OCI-M1 (cell line): ENCODE measurements around the gene SLC38A7.
A peak's percentile ranks its signal among the peaks of the same experiment; 100 is the strongest.

ENCODE experiments used
- DNase-seq: peaks from one replicate; lab custom pipeline; 2025; lab: John Stamatoyannopoulos, UW

SLC38A7 gene

DNA sequence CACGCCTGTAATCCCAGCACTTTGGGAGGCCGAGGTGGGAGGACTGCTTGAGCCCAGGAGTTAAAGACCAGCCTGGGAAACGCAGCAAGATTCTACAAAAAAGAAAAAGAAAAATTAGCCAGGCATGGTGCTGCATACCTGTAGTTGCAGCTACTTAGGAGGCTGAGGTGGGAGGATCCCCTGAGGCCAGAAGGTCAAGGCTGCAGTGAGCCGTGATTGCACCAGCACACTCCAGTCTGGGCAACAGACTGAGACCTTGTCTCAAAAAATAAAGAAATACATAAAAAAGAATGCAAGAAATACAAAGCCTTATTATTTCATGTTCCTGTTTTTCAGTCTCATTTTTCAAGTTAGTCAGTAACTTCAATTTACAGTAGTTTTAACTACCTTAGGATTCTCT is 49.1 kb downstream of the SLC38A7 start:
- no peak for DNase-seq

DNA sequence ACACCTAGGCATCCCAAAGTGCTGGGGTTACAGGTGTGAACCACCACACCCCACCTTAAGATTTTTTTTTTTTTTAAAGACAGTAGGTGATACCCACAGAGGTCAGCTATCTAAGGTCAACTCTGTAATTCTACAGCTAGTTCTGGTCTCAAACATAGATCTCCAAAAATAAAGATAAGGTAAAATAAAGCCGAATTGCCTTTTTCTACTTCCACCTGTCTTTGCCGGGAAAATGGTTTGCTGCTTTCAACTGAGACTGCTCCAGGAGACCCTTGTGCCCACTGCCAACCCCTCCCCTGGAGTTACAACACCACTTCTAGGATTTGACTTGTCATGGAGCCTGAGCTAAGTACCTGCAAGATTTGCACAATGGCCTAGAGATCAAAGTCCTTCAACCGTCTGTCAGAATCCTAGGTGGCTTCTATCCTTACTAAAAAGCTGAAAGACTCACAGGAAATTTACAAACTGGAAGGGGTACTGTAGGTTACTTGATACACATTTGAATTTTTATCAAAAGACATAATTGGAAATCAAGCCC is 50.2 kb downstream of the SLC38A7 start:
- DNase-seq: no peak

DNA sequence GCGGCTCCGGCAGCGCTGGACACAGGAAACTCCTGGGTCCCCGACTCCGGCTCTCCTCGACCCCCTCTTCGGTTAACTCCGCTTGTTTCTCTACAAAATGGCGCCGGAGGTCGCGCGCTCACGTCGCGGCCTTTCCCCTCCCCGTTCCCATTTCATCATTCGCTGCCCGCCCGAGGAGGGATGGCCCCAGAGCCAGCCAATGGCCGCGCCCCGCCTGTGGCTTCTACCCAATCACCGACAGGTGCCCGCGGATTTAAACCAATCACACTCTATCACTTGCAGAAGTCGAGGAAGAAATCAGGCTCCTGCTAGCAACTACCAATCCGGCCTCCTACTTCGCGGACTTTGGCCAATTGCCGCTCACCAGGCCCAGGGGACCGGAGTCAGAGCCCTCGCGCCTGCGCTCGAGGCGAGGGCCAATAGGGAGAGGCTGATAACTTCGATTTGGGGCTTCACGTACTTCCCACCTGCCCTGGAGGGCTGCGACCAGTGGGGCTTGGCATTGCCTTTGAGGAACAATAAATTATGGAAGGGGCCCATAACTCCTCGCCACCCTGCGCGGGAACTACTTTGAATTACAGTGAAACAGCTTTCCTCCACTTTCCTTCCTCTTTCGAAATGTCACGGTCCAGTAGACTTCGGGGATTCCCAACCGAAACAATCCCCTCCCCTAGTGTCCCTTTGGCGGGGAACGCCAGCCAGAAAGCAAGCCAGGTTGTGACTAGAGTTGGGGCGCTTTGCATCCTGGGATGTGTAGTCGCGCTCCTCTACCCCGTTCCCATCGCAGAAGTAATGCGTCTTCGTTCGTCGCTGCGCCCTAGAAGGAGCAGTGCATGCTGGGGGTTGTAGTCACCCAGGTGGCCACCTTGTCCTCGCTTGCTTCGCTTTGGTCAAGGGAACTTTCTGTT is 54.6 kb downstream of the SLC38A7 start, which contains the start of gene CNOT1:
CNOT1 (minus strand) TSS at position 94 of the 908 bp plus-strand sequence. CDS start 30,489 bp downstream, outside the sequence.
- peak; percentile 97 for DNase-seq

DNA sequence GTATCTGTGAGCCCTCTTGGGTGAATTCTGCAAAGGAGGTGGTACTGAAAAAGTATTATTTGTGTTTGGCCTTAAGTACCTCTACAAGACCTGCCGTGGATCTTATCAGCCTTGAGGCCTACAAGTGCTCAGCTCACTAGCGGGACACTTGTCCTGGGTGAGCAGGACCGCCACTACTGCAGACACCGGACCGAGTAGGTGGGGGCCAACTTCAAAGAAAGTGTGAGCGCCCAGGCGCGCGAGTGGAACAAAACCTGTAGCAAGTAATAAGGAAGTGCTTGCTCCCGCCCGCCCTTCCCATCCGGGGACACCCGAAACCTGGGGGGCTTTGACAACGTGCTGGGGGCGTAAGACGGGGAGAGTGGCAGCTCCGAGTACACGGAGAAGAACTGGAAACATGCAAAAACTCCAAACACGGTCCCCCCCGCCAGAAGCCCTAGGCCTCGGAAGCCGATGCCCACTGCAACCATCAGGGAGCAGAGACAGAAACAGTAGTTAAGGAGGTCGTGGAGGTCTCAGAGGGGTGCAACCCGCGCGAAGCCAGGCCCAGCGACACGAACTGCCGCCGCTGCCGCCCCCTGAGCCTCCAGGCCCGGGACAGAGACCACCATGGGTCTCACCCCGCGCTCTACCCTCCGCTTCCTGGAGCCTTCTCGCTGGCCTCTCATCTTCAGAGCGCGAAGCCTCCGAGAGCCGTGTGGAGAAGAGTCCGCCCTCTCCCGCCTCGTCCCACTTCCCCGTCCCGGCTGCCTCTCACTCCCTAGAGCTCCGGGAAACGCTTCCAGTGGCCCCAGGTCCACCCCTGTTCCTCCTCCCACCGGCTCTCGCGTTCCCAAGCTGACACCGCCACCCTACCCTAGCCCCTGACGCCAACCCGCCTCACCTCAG is 55.5 kb downstream of the SLC38A7 start:
- DNase-seq: peak; percentile 61

DNA sequence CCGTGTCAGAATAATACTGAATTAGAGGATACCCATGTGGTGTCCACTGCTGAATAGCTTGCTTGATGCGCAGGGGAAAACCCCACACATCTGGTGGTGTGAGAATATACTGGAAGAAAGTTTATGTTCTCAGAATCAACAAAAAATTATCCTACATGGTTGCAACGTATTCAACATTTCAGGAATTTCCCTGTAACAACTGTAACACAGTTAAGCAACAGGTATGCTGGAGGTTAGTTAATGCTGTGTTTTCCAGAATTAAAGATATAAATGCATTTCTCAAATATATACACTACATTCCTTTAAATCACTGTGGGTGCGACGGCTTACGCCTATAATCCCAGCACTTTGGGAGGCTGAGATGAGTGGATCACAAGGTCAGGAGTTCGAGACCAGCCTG is 60.4 kb downstream of the SLC38A7 start:
- no peak for DNase-seq

DNA sequence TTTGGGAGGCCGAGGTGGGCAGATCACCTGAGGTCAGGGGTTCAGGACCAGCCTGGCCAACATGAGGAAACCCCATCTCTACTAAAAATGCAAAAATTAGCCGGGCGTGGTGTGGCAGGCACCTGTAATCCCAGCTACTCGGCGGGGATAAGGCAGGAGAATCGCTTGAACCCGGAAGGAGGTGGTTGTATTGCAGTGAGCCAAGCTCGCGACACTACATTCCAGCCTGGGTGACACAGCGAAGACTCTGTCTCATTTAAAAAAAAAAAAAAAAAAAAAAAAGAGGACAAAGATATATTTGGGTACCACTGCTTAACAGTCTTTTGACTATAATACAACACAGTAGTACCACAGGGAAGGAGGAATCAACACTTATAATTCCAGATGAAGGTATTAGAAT is 64.2 kb downstream of the SLC38A7 start:
- DNase-seq: no peak

DNA sequence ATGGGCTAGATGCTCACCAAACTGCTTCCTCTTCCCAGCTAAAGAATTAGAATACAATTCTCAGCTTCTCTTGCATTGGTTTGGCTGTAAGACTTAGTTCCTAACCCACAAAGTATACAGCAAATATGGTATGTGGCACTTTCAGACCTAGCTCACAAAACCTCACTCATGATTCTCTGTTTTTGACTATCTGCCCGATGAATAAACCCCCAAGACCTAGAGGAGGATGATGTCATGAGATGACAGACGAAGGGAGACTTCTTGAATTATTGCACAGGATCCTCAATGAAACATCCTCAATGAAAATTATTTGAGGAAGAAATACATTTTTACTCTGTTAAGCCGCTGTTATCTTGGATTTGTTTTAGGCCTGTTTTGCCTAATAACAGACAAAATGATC is 69.3 kb downstream of the SLC38A7 start:
- DNase-seq: no peak
